GM21737 (cell line): ENCODE measurements around the gene LSM3.
A peak's percentile ranks its signal among the peaks of the same experiment; 100 is the strongest.

Experiments
- ATAC-seq: cut with Tn5 transposase; IDR thresholded peaks from one replicate; pipeline ENCODE4 v1.9.1; 2021; ENCODE audit warnings: mild to moderate bottlenecking, moderate library complexity; ENCODE audit not compliant: unreplicated experiment

LSM3 gene

GRCh38 chr3:14178247-14179113, at the start of gene LSM3, which contains the start of gene XPC:
Gene LSM3 (plus strand): TSS chr3:14178817. CDS start chr3:14178861, 44 bp downstream.
Gene XPC (minus strand): TSS chr3:14178601. CDS start chr3:14178568, 33 bp downstream.
- peak; percentile 90 for ATAC-seq

- no peak for ATAC-seq
Observed at GRCh38 chr3:14129296-14129695, 49.3 kb upstream of the LSM3 start.

GRCh38 chr3:14130230-14130629, 48.4 kb upstream of the LSM3 start:
- ATAC-seq: no peak

- no peak for ATAC-seq
Observed at GRCh38 chr3:14130707-14131106, 47.9 kb upstream of the LSM3 start.

DNA sequence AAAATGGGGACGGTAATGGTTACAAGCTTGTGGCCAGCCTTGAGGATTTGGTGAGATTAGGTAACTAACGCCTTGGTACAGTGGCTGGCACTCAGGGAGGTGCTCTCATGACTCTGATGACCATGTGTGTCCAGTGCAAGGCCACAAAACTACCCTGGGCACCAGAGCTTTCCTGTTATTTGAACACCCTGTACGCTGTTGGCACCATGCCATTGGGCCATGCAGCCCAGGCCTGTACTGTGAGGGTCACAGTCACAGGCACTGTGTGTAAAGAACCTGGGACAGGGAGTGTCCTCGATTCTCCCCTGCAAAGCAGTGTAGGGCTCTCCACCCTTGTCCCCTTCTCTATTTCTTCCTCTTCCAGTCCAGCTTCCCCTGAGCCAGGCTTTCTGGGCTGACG, 47.5 kb upstream of the LSM3 start:
- ATAC-seq: no peak

- ATAC-seq: no peak
Observed at GRCh38 chr3:14132120-14132519, 46.5 kb upstream of the LSM3 start.

DNA sequence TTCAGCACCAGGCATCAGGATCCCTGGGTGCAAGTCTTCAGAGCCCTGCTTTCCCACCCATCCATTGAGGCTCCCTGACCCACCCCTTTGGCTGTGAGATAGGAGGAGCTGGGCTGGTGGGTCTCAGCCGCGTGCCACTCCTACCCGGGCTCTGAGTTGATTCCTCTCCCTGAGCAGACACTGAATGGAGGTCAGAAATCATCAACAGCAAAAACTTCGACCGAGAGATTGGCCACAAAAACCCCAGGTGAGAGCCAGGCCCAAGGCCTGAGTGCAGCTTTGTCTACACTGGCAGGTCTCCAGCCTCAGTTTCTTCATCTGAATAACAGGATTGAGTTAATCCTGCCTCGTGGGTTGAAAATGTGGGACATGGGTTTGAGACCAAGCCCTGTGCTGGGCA, 45.9 kb upstream of the LSM3 start:
- ATAC-seq: no peak

- no peak for ATAC-seq
Observed at GRCh38 chr3:14133188-14133800, 45.3 kb upstream of the LSM3 start.

DNA sequence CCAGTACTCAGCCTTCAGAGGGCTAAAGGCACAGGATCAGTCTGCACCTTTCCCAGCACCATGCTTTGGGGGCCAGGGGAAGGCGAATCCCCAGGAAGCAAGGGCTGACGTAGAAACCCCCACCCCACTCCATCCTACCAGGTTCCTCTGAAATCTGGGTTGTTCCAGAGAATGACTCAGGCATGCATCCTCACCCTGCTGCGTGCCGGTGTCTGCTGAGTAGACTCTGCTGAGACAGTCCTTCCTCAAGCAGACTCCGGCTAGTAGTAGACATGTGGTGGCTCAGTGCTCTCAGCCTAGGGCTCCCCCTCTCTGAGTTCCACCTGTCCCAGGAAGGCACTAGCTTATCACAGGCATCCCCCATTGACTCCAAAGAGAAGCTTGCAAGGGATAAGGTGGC, 44.7 kb upstream of the LSM3 start:
- ATAC-seq: no peak

DNA sequence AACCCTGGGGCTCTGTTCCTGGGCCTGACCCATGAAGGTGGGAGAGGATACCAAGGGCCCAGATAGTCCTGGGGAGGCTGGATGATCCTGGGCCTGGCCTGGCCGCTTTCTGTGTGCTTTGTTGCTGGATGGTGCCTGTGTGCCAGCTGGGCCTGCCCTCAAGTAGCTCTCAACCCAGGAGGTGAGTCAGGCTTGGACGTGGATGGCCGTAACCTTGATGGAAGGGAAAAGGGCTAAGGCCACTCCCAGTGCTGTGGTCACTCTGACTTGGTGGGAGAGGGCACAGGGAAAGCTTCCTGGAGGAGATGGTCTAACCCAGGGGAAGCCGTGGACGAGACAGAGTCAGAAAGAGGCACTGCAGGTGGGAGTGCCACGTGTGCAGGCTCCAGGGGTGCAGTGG, 44.3 kb upstream of the LSM3 start:
- no peak for ATAC-seq

GRCh38 chr3:14135581-14135980, 43.0 kb upstream of the LSM3 start:
- ATAC-seq: no peak

GRCh38 chr3:14137004-14137403, 41.6 kb upstream of the LSM3 start:
- ATAC-seq: no peak

GRCh38 chr3:14137445-14137844, 41.2 kb upstream of the LSM3 start:
- no peak for ATAC-seq

DNA sequence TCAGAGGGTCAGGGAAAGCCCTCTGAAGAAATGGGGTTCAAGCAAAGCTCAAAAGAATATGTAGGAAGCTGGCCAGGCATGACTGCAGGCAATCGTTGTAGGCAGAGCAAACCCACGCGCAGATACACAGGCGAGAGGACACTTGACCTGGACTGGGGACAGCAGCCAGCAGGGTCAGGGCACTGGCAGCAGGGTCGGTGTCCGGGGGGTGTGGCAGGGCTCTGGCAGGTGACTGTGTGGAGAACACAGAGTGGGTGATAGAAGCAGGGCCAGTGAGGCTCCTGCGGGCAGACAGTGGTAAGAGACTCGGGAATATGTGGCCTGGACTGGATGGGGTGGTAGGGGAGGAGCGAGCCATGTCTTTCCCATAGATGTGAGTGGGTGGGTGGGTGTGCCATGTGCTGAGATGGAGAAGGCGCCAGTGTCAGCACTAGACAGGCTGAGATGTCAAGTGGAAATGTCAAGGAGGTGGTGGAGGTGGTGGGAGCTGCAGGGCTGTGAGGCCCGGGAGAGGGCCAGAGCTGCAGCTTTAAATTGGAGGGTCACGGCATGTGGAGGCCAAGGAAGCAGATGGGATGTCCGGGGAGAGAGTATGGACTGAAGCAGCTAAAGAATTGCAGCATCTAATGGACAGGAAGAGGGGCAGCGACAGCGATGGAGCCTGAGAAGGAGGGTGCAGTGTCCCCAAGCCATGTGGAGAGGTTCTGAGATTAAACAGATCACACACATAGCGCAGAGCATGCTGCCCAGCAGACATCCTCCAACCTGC, 40.3 kb upstream of the LSM3 start:
- ATAC-seq: no peak

DNA sequence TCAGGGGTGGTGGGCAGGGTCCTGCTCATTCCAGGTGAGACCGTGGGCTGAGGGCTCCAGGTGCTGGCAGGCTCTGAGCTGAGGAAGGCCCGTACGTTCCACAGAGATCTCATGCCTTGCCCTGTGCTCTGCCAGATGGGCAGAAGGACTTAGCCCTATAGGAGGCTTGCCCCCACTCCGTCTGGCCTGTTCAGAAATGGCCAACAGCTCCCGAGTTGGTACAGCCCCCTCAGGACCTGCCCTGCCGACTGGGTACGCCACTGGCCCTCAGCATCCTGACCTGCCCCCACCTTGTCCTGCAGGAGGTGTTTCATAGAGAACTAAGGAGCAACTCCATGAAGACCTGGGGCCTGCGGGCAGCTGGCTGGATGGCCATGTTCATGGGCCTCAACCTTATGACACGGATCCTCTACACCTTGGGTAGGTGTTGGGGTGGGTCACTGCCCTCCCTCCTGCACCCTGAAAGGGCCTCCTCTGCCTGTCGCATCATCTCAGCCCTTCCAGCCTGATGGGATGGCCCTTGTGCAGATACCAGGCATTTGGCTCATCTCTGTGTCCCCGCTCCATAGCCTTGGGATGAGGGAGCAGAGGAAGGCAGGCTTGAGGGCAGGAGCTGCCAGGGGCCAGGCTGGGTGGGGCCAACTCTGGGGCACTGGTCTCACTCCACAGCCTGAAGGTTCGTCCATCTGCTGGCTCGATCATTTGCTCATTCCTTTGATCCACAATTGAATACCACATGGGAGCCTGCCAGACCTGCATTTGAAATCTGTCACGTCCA, 39.5 kb upstream of the LSM3 start:
- no peak for ATAC-seq

- no peak for ATAC-seq
Observed at GRCh38 chr3:14139771-14140170, 38.8 kb upstream of the LSM3 start.

- no peak for ATAC-seq
Observed at GRCh38 chr3:14140668-14141067, 37.9 kb upstream of the LSM3 start.

GRCh38 chr3:14141144-14141543, 37.5 kb upstream of the LSM3 start:
- ATAC-seq: no peak

GRCh38 chr3:14141602-14142341, 36.8 kb upstream of the LSM3 start:
- ATAC-seq: no peak
